ENCODE results near the gene HSPA1L.
"Not testable (repeated sequence)": the region's sequence is repeated elsewhere in the genome, so short reads cannot be mapped to it uniquely, and the experiment has no call there.

HSPA1L gene

GRCh38 chr6:31836474-31837368 is 21.6 kb upstream of the HSPA1L start:
- no peak for FAIRE-seq

- FAIRE-seq: no peak
These were observed 21.0 kb upstream of the HSPA1L start for GRCh38 chr6:31836047-31836473.

- FAIRE-seq: no peak
These were observed 19.5 kb upstream of the HSPA1L start for GRCh38 chr6:31834367-31835250.

- FAIRE-seq: no peak
These were observed 16.5 kb upstream of the HSPA1L start for GRCh38 chr6:31831350-31832215.

GRCh38 chr6:31830886-31831335 is 15.8 kb upstream of the HSPA1L start:
- no peak for FAIRE-seq

GRCh38 chr6:31829633-31830283 is 14.7 kb upstream of the HSPA1L start:
- FAIRE-seq: peak; percentile 41

- peak; percentile 94 for FAIRE-seq
These were observed 12.4 kb upstream of the HSPA1L start, which contains the start of gene HSPA1B for GRCh38 chr6:31827286-31828079. TSS of gene HSPA1B (plus strand) at chr6:31827738. CDS start at chr6:31827951, 213 bp downstream.

- no peak for FAIRE-seq
These were observed 11.8 kb upstream of the HSPA1L start for GRCh38 chr6:31826793-31827285.

- no peak for FAIRE-seq
These were observed 10.5 kb upstream of the HSPA1L start for GRCh38 chr6:31825553-31825952.

GRCh38 chr6:31823592-31824196 is 8.6 kb upstream of the HSPA1L start:
- not testable (repeated sequence) for FAIRE-seq

GRCh38 chr6:31822036-31822821 is 7.1 kb upstream of the HSPA1L start:
- no peak for FAIRE-seq

GRCh38 chr6:31821301-31822035 is 6.4 kb upstream of the HSPA1L start:
- no peak for FAIRE-seq

- FAIRE-seq: not testable (repeated sequence)
These were observed 5.3 kb upstream of the HSPA1L start for GRCh38 chr6:31820399-31820798.

- FAIRE-seq: no peak
These were observed 4.8 kb upstream of the HSPA1L start for GRCh38 chr6:31819871-31820299.

GRCh38 chr6:31817929-31818511 is 2.9 kb upstream of the HSPA1L start:
- not testable (repeated sequence) for FAIRE-seq

- FAIRE-seq: not testable (repeated sequence)
These were observed 2.2 kb upstream of the HSPA1L start for GRCh38 chr6:31817133-31817928.

- FAIRE-seq: no peak
These were observed 432 bp downstream of the HSPA1L start for GRCh38 chr6:31814677-31815024.

All from endometrium (tissue), 2 donors.